Peyer's patch (tissue), 4 donors: ENCODE results near the gene SLC1A5.

Source experiments
- POLR2A ChIP-seq, 2 donors: fragments of 450-650 bp; IDR thresholded peaks; one replicate each; pipeline ENCODE4 v1.5.1; 2017; ENCODE audit warnings: antibody characterized with exemption in 2 of 2, mild to moderate bottlenecking in 2 of 2, moderate library complexity in 2 of 2
- TF ChIP-seq, protein P1 (sequence below), 6 experiments: fragments of 450-650 bp in 4 of 6; fragments of 200-600 bp in 2 of 6; sonication (generic) in 1 of 6; IDR thresholded peaks; one replicate each; pipeline ENCODE4 v1.5.1; 2017 to 2019; ENCODE audit warnings: antibody characterized with exemption in 6 of 6, mild to moderate bottlenecking in 3 of 6, moderate library complexity in 1 of 6

DNA sequence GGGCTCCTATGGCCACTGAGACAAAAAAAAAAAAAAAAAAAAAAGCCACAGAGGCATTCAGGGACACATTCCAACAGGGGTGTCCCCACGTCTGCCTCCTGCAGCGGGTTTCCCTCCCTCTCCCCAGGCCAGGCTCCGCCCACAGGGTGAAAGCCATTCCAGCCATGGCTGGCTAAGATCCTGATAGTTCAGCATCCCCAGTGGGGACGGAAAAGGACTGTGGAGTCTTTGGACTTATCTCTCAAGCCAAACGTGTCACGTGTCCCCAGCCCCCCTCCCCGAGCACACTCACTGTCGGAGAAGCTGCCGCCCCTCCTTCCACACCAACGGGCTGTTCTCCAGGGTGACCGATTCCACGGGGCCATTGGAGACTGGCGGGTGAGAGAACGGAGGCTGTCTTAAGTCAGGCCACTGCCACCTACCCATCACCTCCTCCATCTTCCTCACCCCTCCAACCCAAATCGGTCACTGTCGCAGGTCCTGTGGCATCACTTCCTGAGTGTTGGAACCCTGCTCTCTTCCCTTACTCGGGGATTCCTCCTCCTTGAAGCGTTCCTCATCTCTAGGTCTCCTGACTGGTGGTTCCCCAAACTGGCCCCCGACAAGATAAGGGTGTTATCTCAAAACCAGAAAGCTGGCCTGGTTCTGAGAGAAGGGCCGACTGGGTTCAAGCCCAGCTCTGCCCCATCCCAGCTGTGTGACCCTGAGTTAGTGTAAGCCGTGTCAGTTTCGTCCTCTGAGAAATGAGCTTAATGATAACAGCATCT is 51.7 kb downstream of the SLC1A5 start:
- TF ChIP-seq, protein P1, sequence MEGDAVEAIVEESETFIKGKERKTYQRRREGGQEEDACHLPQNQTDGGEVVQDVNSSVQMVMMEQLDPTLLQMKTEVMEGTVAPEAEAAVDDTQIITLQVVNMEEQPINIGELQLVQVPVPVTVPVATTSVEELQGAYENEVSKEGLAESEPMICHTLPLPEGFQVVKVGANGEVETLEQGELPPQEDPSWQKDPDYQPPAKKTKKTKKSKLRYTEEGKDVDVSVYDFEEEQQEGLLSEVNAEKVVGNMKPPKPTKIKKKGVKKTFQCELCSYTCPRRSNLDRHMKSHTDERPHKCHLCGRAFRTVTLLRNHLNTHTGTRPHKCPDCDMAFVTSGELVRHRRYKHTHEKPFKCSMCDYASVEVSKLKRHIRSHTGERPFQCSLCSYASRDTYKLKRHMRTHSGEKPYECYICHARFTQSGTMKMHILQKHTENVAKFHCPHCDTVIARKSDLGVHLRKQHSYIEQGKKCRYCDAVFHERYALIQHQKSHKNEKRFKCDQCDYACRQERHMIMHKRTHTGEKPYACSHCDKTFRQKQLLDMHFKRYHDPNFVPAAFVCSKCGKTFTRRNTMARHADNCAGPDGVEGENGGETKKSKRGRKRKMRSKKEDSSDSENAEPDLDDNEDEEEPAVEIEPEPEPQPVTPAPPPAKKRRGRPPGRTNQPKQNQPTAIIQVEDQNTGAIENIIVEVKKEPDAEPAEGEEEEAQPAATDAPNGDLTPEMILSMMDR (IDR thresholded peaks at IDR 0.05) = no peak
- no peak for TF ChIP-seq POLR2A (IDR thresholded peaks at IDR 0.05)
